Measurements from ENCODE around the gene PGBD1.

DNA sequence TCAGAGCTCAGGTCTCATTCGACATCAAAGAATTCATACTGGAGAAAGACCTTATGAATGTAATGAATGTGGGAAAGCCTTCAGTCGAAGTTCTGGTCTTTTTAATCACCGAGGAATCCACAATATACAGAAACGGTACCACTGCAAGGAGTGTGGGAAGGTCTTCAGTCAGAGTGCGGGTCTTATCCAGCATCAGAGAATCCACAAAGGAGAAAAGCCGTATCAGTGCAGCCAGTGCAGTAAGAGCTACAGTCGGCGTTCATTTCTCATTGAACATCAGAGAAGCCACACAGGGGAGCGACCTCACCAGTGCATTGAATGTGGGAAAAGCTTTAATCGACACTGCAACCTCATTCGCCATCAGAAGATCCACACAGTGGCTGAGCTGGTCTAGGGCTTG is 48.6 kb upstream of the PGBD1 start:
- no peak for TF ChIP-seq POLR2AphosphoS5 (IDR thresholded peaks at IDR 0.05)
- TF ChIP-seq, protein P1, sequence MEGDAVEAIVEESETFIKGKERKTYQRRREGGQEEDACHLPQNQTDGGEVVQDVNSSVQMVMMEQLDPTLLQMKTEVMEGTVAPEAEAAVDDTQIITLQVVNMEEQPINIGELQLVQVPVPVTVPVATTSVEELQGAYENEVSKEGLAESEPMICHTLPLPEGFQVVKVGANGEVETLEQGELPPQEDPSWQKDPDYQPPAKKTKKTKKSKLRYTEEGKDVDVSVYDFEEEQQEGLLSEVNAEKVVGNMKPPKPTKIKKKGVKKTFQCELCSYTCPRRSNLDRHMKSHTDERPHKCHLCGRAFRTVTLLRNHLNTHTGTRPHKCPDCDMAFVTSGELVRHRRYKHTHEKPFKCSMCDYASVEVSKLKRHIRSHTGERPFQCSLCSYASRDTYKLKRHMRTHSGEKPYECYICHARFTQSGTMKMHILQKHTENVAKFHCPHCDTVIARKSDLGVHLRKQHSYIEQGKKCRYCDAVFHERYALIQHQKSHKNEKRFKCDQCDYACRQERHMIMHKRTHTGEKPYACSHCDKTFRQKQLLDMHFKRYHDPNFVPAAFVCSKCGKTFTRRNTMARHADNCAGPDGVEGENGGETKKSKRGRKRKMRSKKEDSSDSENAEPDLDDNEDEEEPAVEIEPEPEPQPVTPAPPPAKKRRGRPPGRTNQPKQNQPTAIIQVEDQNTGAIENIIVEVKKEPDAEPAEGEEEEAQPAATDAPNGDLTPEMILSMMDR (IDR thresholded peaks at IDR 0.05): no peak
- no peak for TF ChIP-seq POLR2A (IDR thresholded peaks at IDR 0.05)
- TF ChIP-seq EP300 (IDR thresholded peaks at IDR 0.05; ENCODE audit: low read depth): no peak

All from transverse colon (tissue), 4 donors.